K562 (cell line): ENCODE results near the gene GHR. TPM values are rescaled to one million over a fixed set of nuclear protein-coding genes. Genes with fewer than 3 reads are reported as not detected.
A peak's percentile ranks its signal among the peaks of the same experiment; 100 is the strongest.

Experiments used
- ATAC-seq: fragments of 200-7000 bp; cut with Tn5 transposase; 3 replicates; pipeline ENCODE4 v1.9.1; 2020; ENCODE audit warnings: moderate library complexity
- BruUV-seq: library from RNA; stranded (reverse); fragments of 400-500 nt; replicated peaks from 2 replicates; lab custom pipeline; 2021; lab: Mats Ljungman, UMichigan
- CTCF ChIA-PET: fragments of 300-600 bp; formaldehyde crosslinking; extraction: SDS; loops from one replicate; lab custom pipeline; 2021; ENCODE audit warnings: low intra/inter-chr PET ratio; lab: Yijun Ruan, JAX
- POLR2A ChIA-PET: fragments of 300-600, 350-650 bp; sonication (Branson Sonifier 250); formaldehyde crosslinking; extraction: SDS; loops from one replicate; lab custom pipeline; 2021; ENCODE audit warnings: antibody characterized with exemption, inconsistent platforms; lab: Yijun Ruan, JAX
- DNase-seq, 4 experiments: peaks; one replicate each; pipeline versions ENCODE4 v3.0.0 to v3.0.0-alpha.2; 2011 to 2018; ENCODE audit warnings: low spot score in 3 of 4, mixed read lengths in 3 of 4; ENCODE audit errors: extremely low read depth in 1 of 4
- FAIRE-seq: peaks from 2 replicates; lab custom pipeline; 2011; peaks lifted over from hg19 to GRCh38; lab: Jason Lieb, UNC
- H2AFZ ChIP-seq: 2 replicates; pipeline ENCODE4 v1.6.0; 2011; ENCODE audit warnings: low read depth, low read length, control low read depth, inconsistent platforms
- H3K27ac ChIP-seq: fragments of 200-600 bp; 3 replicates; pipeline ENCODE4 v1.8.0; 2011; ENCODE audit warnings: low read depth, mild to moderate bottlenecking, control low read depth, inconsistent platforms, low read length, moderate library complexity, mixed read lengths; ENCODE audit errors: extremely low read depth
- H3K27me3 ChIP-seq, 2 experiments: fragments of 300-600 bp in 1 of 2; 2 replicates in 1 of 2; 3 replicates in 1 of 2; pipeline versions ENCODE4 v1.6.0 to v1.8.0; 2011; ENCODE audit warnings: inconsistent platforms in 2 of 2, low read length in 2 of 2, mild to moderate bottlenecking in 1 of 2, mixed read lengths in 1 of 2, moderate library complexity in 1 of 2; ENCODE audit not compliant: control insufficient read depth in 2 of 2, insufficient read depth in 2 of 2
- H3K36me3 ChIP-seq: fragments of 300-600 bp; 3 replicates; pipeline ENCODE4 v1.8.0; 2011; ENCODE audit warnings: mild to moderate bottlenecking, low read length, inconsistent platforms; ENCODE audit not compliant: control insufficient read depth, insufficient read depth
- H3K4me1 ChIP-seq, 2 experiments: fragments of 200-600 bp in 1 of 2; replicated peaks in 1 of 2; 2 replicates in 1 of 2; 3 replicates in 1 of 2; pipeline versions ENCODE4 v1.5.1 to v1.8.0; 2011; ENCODE audit warnings: inconsistent platforms in 2 of 2, low read length in 2 of 2, mild to moderate bottlenecking in 1 of 2, mixed read lengths in 1 of 2, moderate library complexity in 1 of 2; ENCODE audit not compliant: control insufficient read depth in 2 of 2, insufficient read depth in 2 of 2
- H3K4me2 ChIP-seq: 2 replicates; pipeline ENCODE4 v1.6.1; 2011; ENCODE audit warnings: low read length, control low read depth, inconsistent platforms, mixed read lengths; ENCODE audit not compliant: insufficient read depth
- H3K4me3 ChIP-seq: fragments of 200-600 bp; sonication (generic), shearing (Covaris generic); 2 replicates; pipeline ENCODE4 v1.5.1; 2016; ENCODE audit warnings: control low read depth, inconsistent platforms
- H3K79me2 ChIP-seq: fragments of 200-600 bp; 3 replicates; pipeline ENCODE4 v1.8.0; 2011; ENCODE audit warnings: low read length, inconsistent platforms; ENCODE audit not compliant: control insufficient read depth, insufficient read depth
- H3K9ac ChIP-seq, 2 experiments: 2 replicates each; pipeline versions ENCODE4 v1.6.0 to v1.6.1; 2011; ENCODE audit warnings: low read depth in 2 of 2, low read length in 2 of 2, control low read depth in 1 of 2, inconsistent platforms in 1 of 2, mild to moderate bottlenecking in 1 of 2, mixed read lengths in 1 of 2; ENCODE audit not compliant: insufficient read depth in 1 of 2
- H3K9me1 ChIP-seq: one replicate; pipeline ENCODE4 v1.6.0; 2011; ENCODE audit warnings: inconsistent platforms, mild to moderate bottlenecking, low read length, moderate library complexity; ENCODE audit not compliant: control insufficient read depth, insufficient read depth
- H3K9me3 ChIP-seq: replicated peaks from 2 replicates; pipeline ENCODE4 v1.5.1; 2011; ENCODE audit warnings: low read depth, low read length, inconsistent platforms; ENCODE audit not compliant: control insufficient read depth, insufficient read depth
- H4K20me1 ChIP-seq: replicated peaks from 2 replicates; pipeline ENCODE4 v1.6.1; 2011; ENCODE audit warnings: low read length, inconsistent platforms, mixed read lengths; ENCODE audit not compliant: control insufficient read depth, insufficient read depth
- HDAC2 ChIP-seq: fragments of 450-650 bp; IDR thresholded peaks from 2 replicates; pipeline ENCODE4 v1.6.1; 2016; ENCODE audit warnings: mild to moderate bottlenecking
- ILK ChIP-seq: fragments of 450-650 bp; IDR thresholded peaks from 2 replicates; pipeline ENCODE4 v1.6.1; 2016; ENCODE audit warnings: missing genetic modification characterization, low read depth, mild to moderate bottlenecking, missing compliant biosample characterization, moderate library complexity, borderline replicate concordance
- MAFF ChIP-seq: IDR thresholded peaks from 2 replicates; pipeline ENCODE4 v1.6.1; 2012; ENCODE audit warnings: low read length, improper control_type of control experiment
- MAFG ChIP-seq: fragments of 450-650 bp; conservative IDR thresholded peaks from 2 replicates; pipeline ENCODE4 v1.6.1; 2016; ENCODE audit warnings: missing genetic modification characterization, missing compliant biosample characterization
- MAFK ChIP-seq: IDR thresholded peaks from 2 replicates; pipeline ENCODE4 v1.6.1; 2011; ENCODE audit warnings: low read length, improper control_type of control experiment
- NFATC3 ChIP-seq: fragments of 450-650 bp; IDR thresholded peaks from 2 replicates; pipeline ENCODE4 v1.6.1; 2017; ENCODE audit warnings: mild to moderate bottlenecking
- NFE2 ChIP-seq: IDR thresholded peaks from 2 replicates; pipeline ENCODE4 v1.6.1; 2014; ENCODE audit warnings: antibody characterized with exemption, low read depth
- NFE2L1 ChIP-seq: fragments of 450-650 bp; IDR thresholded peaks from 2 replicates; pipeline ENCODE4 v1.6.1; 2016; ENCODE audit warnings: missing genetic modification characterization, low read depth, mild to moderate bottlenecking, missing compliant biosample characterization, moderate library complexity, borderline replicate concordance
- NUFIP1 ChIP-seq: fragments of 450-650 bp; IDR thresholded peaks from 2 replicates; pipeline ENCODE4 v1.6.1; 2018; ENCODE audit not compliant: partially characterized antibody
- PTBP1 ChIP-seq: fragments of 200-400 bp; formaldehyde crosslinking; IDR thresholded peaks from 2 replicates; pipeline ENCODE4 v1.6.1; 2017; ENCODE audit warnings: low read depth, low read length
- TCF7 ChIP-seq: sonication (generic); IDR thresholded peaks from 2 replicates; pipeline ENCODE4 v1.6.1; 2016; ENCODE audit warnings: antibody characterized with exemption, borderline replicate concordance
- ZKSCAN1 ChIP-seq: fragments of 150-350 bp; IDR thresholded peaks from 2 replicates; pipeline ENCODE4 v1.6.1; 2016; ENCODE audit warnings: low read depth, low read length
- ZNF143 ChIP-seq: sonication (generic); formaldehyde crosslinking; IDR thresholded peaks from 2 replicates; pipeline ENCODE4 v1.9.0; 2022; ENCODE audit warnings: mild to moderate bottlenecking, missing genetic modification reagents
- ZNF316 ChIP-seq: fragments of 450-650 bp; IDR thresholded peaks from 2 replicates; pipeline ENCODE4 v1.6.1; 2016
- WGBS: fragments of 100-300 bp; shearing (Covaris generic); methylation state at CpG from one replicate; pipeline ENCODE4 v1.1.6; 2016; ENCODE audit warnings: low coverage, mixed read lengths; ENCODE audit not compliant: insufficient coverage; ENCODE audit errors: missing lambda C conversion rate; 5-methylcytosine and 5-hydroxymethylcytosine counted together
- in situ Hi-C: fragments of 300-500 bp; cut with MboI; formaldehyde crosslinking; loops from 4 replicates; pipeline ENCODE4 v1.15.0; 2018; ENCODE audit warnings: inconsistent platforms, mixed read lengths
- intact Hi-C: fragments of 100-400 bp; cut with micrococcal nuclease; formaldehyde crosslinking; loops from 2 replicates; pipeline ENCODE4 v1.14.2; 2022
- polyA plus RNA-seq, 8 experiments: library from polyadenylated mRNA; depleted of rRNA in 4 of 8; stranded (reverse) in 5 of 8; unstranded in 3 of 8; fragments of >200 nt; fragmentation: Nextera tagmentation in 2 of 8; fragmentation: Illumina TruSeq in 1 of 8; extraction: Ambion mirVana in 2 of 8; extraction: Trizol in 1 of 8; gene quantifications; 2 replicates each; pipeline versions ENCODE4 v1.2.1 to v1.2.3, GENCODE V29; 2011 to 2014; ENCODE audit warnings: inconsistent platforms in 1 of 8, missing spikeins in 1 of 8
- total RNA-seq, 7 experiments: library from RNA; depleted of rRNA in 6 of 7; stranded (reverse); fragments of >200 nt in 6 of 7; fragmentation: Illumina TruSeq in 2 of 7; extraction: Trizol in 2 of 7; gene quantifications; 2 replicates each; pipeline versions ENCODE4 v1.2.1 to v1.2.3, GENCODE V29; 2011 to 2021; ENCODE audit warnings: low replicate concordance in 1 of 7
- TF ChIP-seq, protein P1 (sequence below): fragments of 250-450 bp; sonication (Bioruptor Pico); IDR thresholded peaks from 2 replicates; pipeline ENCODE4 v1.6.1; 2021; ENCODE audit warnings: mild to moderate bottlenecking

Gene GHR
- total and polyA plus RNA-seq, 9 of the 15 experiments (the other 6 are each of a cell fraction or from before 2014, with no cell fraction given), result 0.01 to 0.13 (median 0.07) TPM; not detected in 5

DNA sequence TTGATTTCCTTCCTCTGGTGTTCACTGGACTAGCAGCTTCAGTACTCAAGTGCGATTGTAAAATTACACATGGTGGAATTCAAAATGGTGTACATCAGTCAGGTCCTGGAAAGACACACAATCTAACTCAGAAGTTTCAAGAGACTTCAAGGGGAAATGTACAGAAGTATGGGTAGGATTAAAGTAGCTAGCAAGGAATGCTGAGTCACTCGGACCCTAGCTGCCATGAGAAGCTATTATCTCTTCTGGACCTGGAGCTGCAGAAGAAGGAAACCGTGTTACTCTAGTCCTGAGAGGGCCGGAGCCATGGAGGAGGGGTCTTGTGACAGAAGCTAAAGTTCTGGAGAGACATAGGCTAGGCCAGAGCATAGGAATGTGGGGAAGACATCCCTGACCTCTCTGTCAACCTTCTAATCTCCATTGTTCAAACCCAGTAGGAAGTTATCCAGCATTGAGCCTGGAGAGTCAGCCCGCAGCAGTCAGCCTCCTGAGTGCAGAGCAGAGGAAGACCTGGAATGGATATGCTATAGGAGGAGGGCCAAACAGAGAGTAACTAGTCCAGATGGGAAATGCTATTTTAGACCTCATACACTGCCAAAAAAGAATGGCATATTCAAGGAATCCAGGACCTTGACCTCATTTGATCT, 84.3 kb downstream of the GHR start:
- DNase-seq (peak in 1 of 4 experiments; percentile 17), FAIRE-seq (no peak), ATAC-seq (peak; percentile 57)
- Histone ChIP-seq H3K27ac (no peak overlapping the region), H3K4me3 (no peak overlapping the region), H3K79me2 (no peaks in the 10 kb centered on the region), H3K27me3 (no peaks in the 10 kb centered on the region), H3K4me1 (no peaks in the 10 kb centered on the region), H3K4me2 (no peak overlapping the region; the same call in 1 of the 2 replicates), H3K9me1 (no peaks in the 10 kb centered on the region), H3K36me3 (no peaks in the 10 kb centered on the region), H4K20me1 (no peaks in the 10 kb centered on the region), H3K9me3 (no peaks in the 10 kb centered on the region), H3K9ac (peak overlapping the region in 1 of 2 experiments; percentile 13; a peak in 1 of 4 replicates), H2AFZ (0 out of 2 replicates have a peak overlapping the region, but pooled peaks have one; percentile 28)
- in situ Hi-C loops (no loop called here), intact Hi-C loops (no loop called here)
- BruUV-seq, result no TSS peak
- ChIA-PET POLR2A (interaction anchor here (1.0 kb wide), 1 partner anchor 12 kb away, joined by 3 read pairs; no protein-coding TSS in a partner anchor), CTCF (no interaction called here)
- TF ChIP-seq MAFG (tag), result peak; percentile 52
- TF ChIP-seq ZNF316, result peak; percentile 47
- no peak for TF ChIP-seq NFATC3
- TF ChIP-seq MAFF, result peak; percentile 43
- TF ChIP-seq, protein P1, sequence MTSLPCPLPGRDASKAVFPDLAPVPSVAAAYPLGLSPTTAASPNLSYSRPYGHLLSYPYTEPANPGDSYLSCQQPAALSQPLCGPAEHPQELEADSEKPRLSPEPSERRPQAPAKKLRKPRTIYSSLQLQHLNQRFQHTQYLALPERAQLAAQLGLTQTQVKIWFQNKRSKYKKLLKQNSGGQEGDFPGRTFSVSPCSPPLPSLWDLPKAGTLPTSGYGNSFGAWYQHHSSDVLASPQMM, result no peak
- TF ChIP-seq ZKSCAN1, result no peak
- TF ChIP-seq MAFK, result peak; percentile 17; the same call in 1 of the 2 replicates
- no peak for TF ChIP-seq TCF7
- TF ChIP-seq ILK (tag), result no peak
- peak; percentile 54; the same call in 1 of the 2 replicates for TF ChIP-seq NFE2
- TF ChIP-seq ZNF143 (CRISPR knock-in tag), result no peak
- no peak for TF ChIP-seq NUFIP1
- TF ChIP-seq NFE2L1 (tag), result peak; percentile 50; the same call in 1 of the 2 replicates
- no peak for TF ChIP-seq HDAC2
- TF ChIP-seq PTBP1, result no peak
- WGBS, result 3% methylated on average over 5 of the region's 5 CpGs
